ENCODE data around the gene ATP1B1. TPM values are rescaled to one million over a fixed set of nuclear protein-coding genes. Genes with fewer than 3 reads are reported as not detected.

Gene ATP1B1
- total RNA-seq, 1 experiment from 2014 or later, result 626 TPM

DNA sequence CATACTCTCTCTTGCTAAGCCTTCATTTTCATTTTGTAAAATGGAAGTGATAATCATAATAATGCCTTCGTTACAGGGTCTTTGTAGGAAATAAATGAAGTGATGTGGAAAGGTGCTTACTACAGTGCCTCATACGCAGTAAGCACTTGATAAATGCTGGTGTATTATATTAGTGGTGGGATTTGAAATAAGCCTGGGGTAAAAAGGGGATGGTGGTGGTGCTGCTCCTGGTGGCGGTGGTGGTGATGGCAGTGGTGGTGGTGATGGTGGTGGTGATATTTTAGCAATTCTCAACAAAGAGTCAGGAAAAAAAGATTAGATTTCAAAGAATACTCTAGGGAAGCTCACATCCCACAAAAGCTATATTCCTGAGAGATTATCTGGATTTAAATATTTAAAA is 35.5 kb upstream of the ATP1B1 start:
- H3K27ac Mint-ChIP-seq (ENCODE audit: unreplicated experiment), result no peak overlapping the region
- no peaks in the 10 kb centered on the region for H3K36me3 Mint-ChIP-seq (ENCODE audit: insufficient read depth, unreplicated experiment)
- peaks cover 3% of the 10 kb centered on the region for H3K9me3 Mint-ChIP-seq (ENCODE audit: low read depth, unreplicated experiment)
- CTCF ChIA-PET, result interaction anchor here (0.6 to 0.7 kb wide), 2 partner anchors 31 to 1436 kb away, joined by 3 to 4 read pairs; no protein-coding TSS in a partner anchor
- H3K4me1 Mint-ChIP-seq (ENCODE audit: low read depth, unreplicated experiment), result peaks cover 11% of the 10 kb centered on the region
- no TSS peak for BruUV-seq (replicated peaks)
- TF ChIP-seq, protein P1, sequence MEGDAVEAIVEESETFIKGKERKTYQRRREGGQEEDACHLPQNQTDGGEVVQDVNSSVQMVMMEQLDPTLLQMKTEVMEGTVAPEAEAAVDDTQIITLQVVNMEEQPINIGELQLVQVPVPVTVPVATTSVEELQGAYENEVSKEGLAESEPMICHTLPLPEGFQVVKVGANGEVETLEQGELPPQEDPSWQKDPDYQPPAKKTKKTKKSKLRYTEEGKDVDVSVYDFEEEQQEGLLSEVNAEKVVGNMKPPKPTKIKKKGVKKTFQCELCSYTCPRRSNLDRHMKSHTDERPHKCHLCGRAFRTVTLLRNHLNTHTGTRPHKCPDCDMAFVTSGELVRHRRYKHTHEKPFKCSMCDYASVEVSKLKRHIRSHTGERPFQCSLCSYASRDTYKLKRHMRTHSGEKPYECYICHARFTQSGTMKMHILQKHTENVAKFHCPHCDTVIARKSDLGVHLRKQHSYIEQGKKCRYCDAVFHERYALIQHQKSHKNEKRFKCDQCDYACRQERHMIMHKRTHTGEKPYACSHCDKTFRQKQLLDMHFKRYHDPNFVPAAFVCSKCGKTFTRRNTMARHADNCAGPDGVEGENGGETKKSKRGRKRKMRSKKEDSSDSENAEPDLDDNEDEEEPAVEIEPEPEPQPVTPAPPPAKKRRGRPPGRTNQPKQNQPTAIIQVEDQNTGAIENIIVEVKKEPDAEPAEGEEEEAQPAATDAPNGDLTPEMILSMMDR (IDR thresholded peaks at IDR 0.05; ENCODE audit: unreplicated experiment), result no peak
- no peak for DNase-seq
- H3K27me3 Mint-ChIP-seq (ENCODE audit: unreplicated experiment), result no peaks in the 10 kb centered on the region
- intact Hi-C loops (cut with micrococcal nuclease; ENCODE audit: unreplicated experiment), result no loop called here
- no peak overlapping the region for H3K4me3 Mint-ChIP-seq (ENCODE audit: low read depth, unreplicated experiment)

DNA sequence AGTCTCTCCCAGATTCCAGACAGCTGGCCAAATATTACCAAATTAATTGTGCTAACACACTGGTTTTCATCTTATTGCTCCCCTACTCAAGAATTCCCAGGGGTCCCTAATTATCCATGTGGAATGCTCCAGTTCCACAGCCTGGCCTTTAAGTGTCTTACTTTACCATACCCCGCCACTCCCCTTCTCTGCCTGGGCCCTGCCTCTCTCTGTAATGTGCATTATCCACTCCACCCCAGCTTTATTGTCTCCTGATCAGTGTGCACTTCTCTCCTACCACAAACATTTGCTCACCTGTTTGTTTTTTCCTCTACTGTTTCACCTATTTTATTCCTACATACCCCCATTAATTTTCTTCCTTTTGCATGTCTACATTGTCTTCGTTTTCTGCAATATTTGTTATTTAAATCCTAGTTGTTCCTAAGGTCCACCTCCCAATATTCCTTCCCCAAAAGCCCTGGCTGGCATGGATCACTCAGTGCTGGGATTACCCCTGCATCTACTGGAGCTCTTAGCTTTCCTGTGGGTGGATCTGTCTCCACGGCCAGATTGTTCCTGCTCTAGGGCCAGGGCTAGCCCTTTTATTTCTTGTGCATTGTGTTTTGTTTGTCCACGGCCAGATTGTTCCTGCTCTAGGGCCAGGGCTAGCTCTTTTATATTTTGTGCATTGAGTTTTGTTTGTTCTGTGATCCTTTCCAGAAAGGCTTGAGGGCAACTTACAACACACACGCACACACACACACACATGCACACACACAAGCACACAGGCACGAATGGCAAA is 33.4 kb upstream of the ATP1B1 start:
- Mint-ChIP-seq H3K36me3 (ENCODE audit: insufficient read depth, unreplicated experiment) (no peaks in the 10 kb centered on the region), H3K27me3 (ENCODE audit: unreplicated experiment) (no peaks in the 10 kb centered on the region), H3K4me1 (ENCODE audit: low read depth, unreplicated experiment) (peaks cover 13% of the 10 kb centered on the region), H3K4me3 (ENCODE audit: low read depth, unreplicated experiment) (no peak overlapping the region), H3K27ac (ENCODE audit: unreplicated experiment) (no peak overlapping the region), H3K9me3 (ENCODE audit: low read depth, unreplicated experiment) (no peaks in the 10 kb centered on the region)
- intact Hi-C loops (cut with micrococcal nuclease; ENCODE audit: unreplicated experiment), result no loop called here
- DNase-seq, result no peak
- CTCF ChIA-PET, result interaction anchor here (0.6 kb wide), 1 partner anchor 22 kb away, joined by 4 read pairs; no protein-coding TSS in a partner anchor
- TF ChIP-seq, protein P1 (IDR thresholded peaks at IDR 0.05; ENCODE audit: unreplicated experiment), result no peak
- no TSS peak for BruUV-seq (replicated peaks)

DNA sequence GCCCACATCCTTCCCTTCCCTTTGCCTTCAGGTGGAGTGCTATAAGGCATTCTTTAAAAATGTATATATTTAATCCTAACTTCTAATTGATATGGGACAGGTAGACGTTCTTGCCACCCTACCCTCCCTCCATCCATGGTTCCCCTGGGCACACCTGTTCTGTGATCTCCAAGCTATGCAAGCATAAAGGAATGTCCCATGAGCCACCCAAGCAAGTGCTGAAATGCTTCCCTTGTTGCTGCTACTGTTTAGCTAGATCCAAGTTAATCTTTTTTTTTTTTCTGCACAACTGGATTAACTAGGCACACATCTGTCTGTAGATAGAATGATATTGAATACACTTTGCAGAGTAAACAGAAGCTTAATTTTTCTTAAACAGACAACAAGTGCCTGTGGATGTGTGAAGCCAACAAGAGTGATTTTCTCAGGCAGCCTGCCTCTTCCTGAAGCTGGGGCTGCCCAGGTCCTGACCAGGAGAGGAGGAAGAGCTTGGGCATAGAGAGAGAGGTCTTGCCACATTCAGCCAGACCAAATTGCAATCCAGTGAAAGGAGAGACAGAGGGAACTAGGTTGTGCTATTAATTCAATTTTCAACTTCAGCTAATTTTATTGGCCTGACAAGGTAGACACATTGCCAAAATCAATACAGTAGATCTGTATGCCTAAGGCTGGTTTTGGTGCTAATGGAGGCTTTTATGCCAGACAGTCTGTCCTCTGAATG is 28.2 kb upstream of the ATP1B1 start:
- no peak for DNase-seq
- H3K9me3 Mint-ChIP-seq (ENCODE audit: low read depth, unreplicated experiment), result no peaks in the 10 kb centered on the region
- no peaks in the 10 kb centered on the region for H3K36me3 Mint-ChIP-seq (ENCODE audit: insufficient read depth, unreplicated experiment)
- intact Hi-C loops (cut with micrococcal nuclease; ENCODE audit: unreplicated experiment), result no loop called here
- TF ChIP-seq, protein P1 (IDR thresholded peaks at IDR 0.05; ENCODE audit: unreplicated experiment), result no peak
- no peaks in the 10 kb centered on the region for H3K27me3 Mint-ChIP-seq (ENCODE audit: unreplicated experiment)
- H3K27ac Mint-ChIP-seq (ENCODE audit: unreplicated experiment), result no peak overlapping the region
- CTCF ChIA-PET, result interaction anchor here (0.7 to 1.6 kb wide), 3 partner anchors 9 to 107 kb away, joined by 3 to 4 read pairs (median 4); no protein-coding TSS in a partner anchor
- peaks cover 12% of the 10 kb centered on the region for H3K4me1 Mint-ChIP-seq (ENCODE audit: low read depth, unreplicated experiment)
- no peak overlapping the region for H3K4me3 Mint-ChIP-seq (ENCODE audit: low read depth, unreplicated experiment)
- no TSS peak for BruUV-seq (replicated peaks)

DNA sequence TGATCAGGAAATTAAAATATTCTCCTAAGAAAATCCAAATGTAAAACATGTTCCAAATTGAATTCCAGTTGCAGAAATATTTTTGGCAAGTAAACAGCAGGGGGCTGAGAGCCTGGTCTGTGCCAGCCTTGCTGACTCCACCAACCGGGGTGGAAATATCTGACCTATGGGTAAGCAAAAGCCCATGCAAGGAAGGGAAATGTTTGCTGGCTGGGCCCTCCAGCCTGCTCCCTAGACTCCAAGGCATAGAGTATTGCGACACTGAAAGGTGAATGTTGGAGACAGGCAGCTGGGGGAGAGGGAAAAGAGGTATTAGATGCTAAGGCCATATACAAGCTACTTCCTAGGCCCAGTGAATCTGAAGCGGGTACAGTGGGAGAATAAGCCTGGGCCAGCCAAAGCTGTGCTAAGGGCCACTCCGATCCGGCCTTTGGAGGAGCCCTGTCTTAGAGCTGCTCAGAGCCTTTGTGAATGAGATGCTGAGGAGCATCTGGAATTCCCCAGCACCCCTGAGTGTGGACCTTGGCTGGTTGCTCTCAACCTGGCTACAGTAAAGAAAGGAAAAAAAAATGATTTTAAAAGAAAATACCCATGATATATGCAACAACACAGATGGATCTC is 24.9 kb upstream of the ATP1B1 start:
- CTCF ChIA-PET, result interaction anchor here (0.5 to 1.9 kb wide), 3 partner anchors 9 to 108 kb away, joined by 3 to 4 read pairs (median 4); no protein-coding TSS in a partner anchor
- Mint-ChIP-seq H3K27me3 (ENCODE audit: unreplicated experiment) (no peaks in the 10 kb centered on the region), H3K4me1 (ENCODE audit: low read depth, unreplicated experiment) (peaks cover 11% of the 10 kb centered on the region), H3K4me3 (ENCODE audit: low read depth, unreplicated experiment) (no peak overlapping the region), H3K36me3 (ENCODE audit: insufficient read depth, unreplicated experiment) (no peaks in the 10 kb centered on the region), H3K9me3 (ENCODE audit: low read depth, unreplicated experiment) (no peaks in the 10 kb centered on the region), H3K27ac (ENCODE audit: unreplicated experiment) (no peak overlapping the region)
- TF ChIP-seq, protein P1 (IDR thresholded peaks at IDR 0.05; ENCODE audit: unreplicated experiment), result no peak
- DNase-seq, result no peak
- BruUV-seq (replicated peaks), result no TSS peak
- intact Hi-C loops (cut with micrococcal nuclease; ENCODE audit: unreplicated experiment), result no loop called here

Data from Calu3 (cell line).